GM23338 (cell line): Measurements from ENCODE around the gene SNTG2. TPM values are rescaled to one million over a fixed set of nuclear protein-coding genes. Genes with fewer than 3 reads are reported as not detected.

Experiments used
- ATAC-seq: fragments of 200-7000 bp; cut with Tn5 transposase; 3 replicates; pipeline ENCODE4 v1.9.1; 2020
- DNase-seq: peaks from one replicate; pipeline ENCODE4 v3.0.0-alpha.2; 2015; ENCODE audit warnings: low spot score
- H2AFZ ChIP-seq: fragments of 200-600 bp; sonication (generic); 2 replicates; pipeline ENCODE4 v1.8.0; 2016; ENCODE audit warnings: antibody characterized with exemption, mild to moderate bottlenecking, moderate library complexity
- H3F3A ChIP-seq: fragments of 200-600 bp; sonication (generic); replicated peaks from 2 replicates; pipeline ENCODE4 v1.8.0; 2017; ENCODE audit warnings: antibody characterized with exemption, mixed run types, low read depth
- H3K27ac ChIP-seq: fragments of 200-600 bp; sonication (generic); 2 replicates; pipeline ENCODE4 v1.6.1; 2016; ENCODE audit warnings: low read depth
- H3K27me3 ChIP-seq: fragments of 200-600 bp; sonication (generic); 2 replicates; pipeline ENCODE4 v1.8.0; 2016; ENCODE audit warnings: mild to moderate bottlenecking, mixed run types, moderate library complexity; ENCODE audit not compliant: insufficient read depth
- H3K36me3 ChIP-seq: fragments of 200-600 bp; sonication (generic); 2 replicates; pipeline ENCODE4 v1.8.0; 2016; ENCODE audit warnings: mild to moderate bottlenecking; ENCODE audit not compliant: insufficient read depth
- H3K4me1 ChIP-seq: fragments of 200-600 bp; sonication (generic); 2 replicates; pipeline ENCODE4 v1.8.0; 2016; ENCODE audit warnings: mild to moderate bottlenecking, moderate library complexity; ENCODE audit not compliant: insufficient read depth
- H3K4me2 ChIP-seq: fragments of 200-600 bp; sonication (generic); 2 replicates; pipeline ENCODE4 v1.7.1; 2017; ENCODE audit warnings: mixed run types
- H3K4me3 ChIP-seq: fragments of 200-600 bp; sonication (generic); 2 replicates; pipeline ENCODE4 v1.6.1; 2016; ENCODE audit warnings: mixed run types
- H3K79me2 ChIP-seq: fragments of 200-600 bp; sonication (generic); replicated peaks from 2 replicates; pipeline ENCODE4 v1.8.0; 2017; ENCODE audit warnings: mild to moderate bottlenecking; ENCODE audit not compliant: insufficient read depth
- H3K9me2 ChIP-seq: fragments of 200-600 bp; sonication (generic); 2 replicates; pipeline ENCODE4 v1.8.0; 2017; ENCODE audit not compliant: insufficient read depth
- H4K20me1 ChIP-seq: fragments of 200-600 bp; sonication (generic); replicated peaks from 2 replicates; pipeline ENCODE4 v1.8.0; 2017; ENCODE audit warnings: mild to moderate bottlenecking; ENCODE audit not compliant: insufficient read depth
- H3K27ac Mint-ChIP-seq: 2 replicates; pipeline ENCODE4 v1.8.0; 2020; ENCODE audit warnings: inconsistent platforms, mild to moderate bottlenecking, moderate library complexity, mixed read lengths
- H3K27me3 Mint-ChIP-seq: 3 replicates; pipeline ENCODE4 v1.8.0; 2022; ENCODE audit warnings: low read depth, mild to moderate bottlenecking, moderate library complexity, mixed read lengths, inconsistent platforms; ENCODE audit not compliant: insufficient read depth, poor library complexity
- H3K36me3 Mint-ChIP-seq: 3 replicates; pipeline ENCODE4 v1.8.0; 2021; ENCODE audit warnings: low read depth, mild to moderate bottlenecking, inconsistent platforms, moderate library complexity, mixed read lengths
- H3K4me1 Mint-ChIP-seq: 3 replicates; pipeline ENCODE4 v1.8.0; 2020; ENCODE audit warnings: mild to moderate bottlenecking, inconsistent platforms, mixed read lengths
- H3K4me3 Mint-ChIP-seq: 3 replicates; pipeline ENCODE4 v1.8.0; 2021; ENCODE audit warnings: moderate library complexity, mild to moderate bottlenecking, inconsistent platforms, mixed read lengths
- H3K9me3 Mint-ChIP-seq: 3 replicates; pipeline ENCODE4 v1.8.0; 2020; ENCODE audit warnings: moderate library complexity, mild to moderate bottlenecking, inconsistent platforms, mixed read lengths
- CREB1 ChIP-seq: fragments of 250-450 bp; sonication (Bioruptor Pico); IDR thresholded peaks from 2 replicates; pipeline ENCODE4 v1.5.0; 2020; ENCODE audit warnings: low read depth, mild to moderate bottlenecking, moderate library complexity
- CTCF ChIP-seq, 2 experiments: fragments of 200-600 bp in 1 of 2; sonication (generic) in 1 of 2; conservative IDR thresholded peaks; 2 replicates each; pipeline versions ENCODE4 v1.5.1 to v1.6.1; 2016 to 2017; ENCODE audit warnings: antibody characterized with exemption in 2 of 2, low read depth in 2 of 2, mild to moderate bottlenecking in 2 of 2, moderate library complexity in 1 of 2
- EZH2 ChIP-seq: fragments of 200-600 bp; sonication (generic); IDR thresholded peaks from one replicate; pipeline ENCODE4 v1.8.0; 2017; ENCODE audit warnings: antibody characterized with exemption, mild to moderate bottlenecking, low read depth; ENCODE audit not compliant: unreplicated experiment
- EZH2phosphoT487 ChIP-seq: fragments of 200-600 bp; sonication (generic); IDR thresholded peaks from one replicate; pipeline ENCODE4 v1.8.1; 2018; ENCODE audit warnings: antibody characterized with exemption; ENCODE audit not compliant: unreplicated experiment
- JUNB ChIP-seq: IDR thresholded peaks from one replicate; pipeline ENCODE4 v1.6.1; 2016; ENCODE audit warnings: antibody characterized with exemption; ENCODE audit not compliant: unreplicated experiment
- NANOG ChIP-seq: IDR thresholded peaks from 2 replicates; pipeline ENCODE4 v1.6.1; 2016; ENCODE audit warnings: antibody characterized with exemption, borderline replicate concordance
- POLR2AphosphoS5 ChIP-seq: IDR thresholded peaks from 2 replicates; pipeline ENCODE4 v1.6.1; 2016; ENCODE audit warnings: antibody characterized with exemption, low read depth
- REST ChIP-seq: IDR thresholded peaks from one replicate; pipeline ENCODE4 v1.6.1; 2018; ENCODE audit warnings: antibody characterized with exemption; ENCODE audit not compliant: unreplicated experiment
- ZNF114 ChIP-seq: fragments of 250-450 bp; sonication (Bioruptor Pico); IDR thresholded peaks from 2 replicates; pipeline ENCODE4 v1.5.0; 2020; ENCODE audit warnings: mild to moderate bottlenecking, moderate library complexity
- polyA plus RNA-seq: library from polyadenylated mRNA; unstranded; fragments of >200 nt; fragmentation: Nextera tagmentation; extraction: Ambion mirVana; gene quantifications from 2 replicates; pipeline ENCODE4 v1.2.1, GENCODE V29; 2016
- total RNA-seq: library from RNA; depleted of rRNA; stranded (reverse); fragments of >200 nt; shearing (Covaris generic); gene quantifications from 2 replicates; pipeline ENCODE4 v1.2.3, GENCODE V29; 2014
- TF ChIP-seq, protein P1 (sequence below): IDR thresholded peaks from 2 replicates; pipeline ENCODE4 v1.6.1; 2016; ENCODE audit warnings: antibody characterized with exemption

The SNTG2 gene
- total and polyA plus RNA-seq, 2 experiments from 2014 or later: 27.5 to 60.4 TPM

- Histone ChIP-seq H2AFZ (no peak overlapping the region), H3K4me2 (no peak overlapping the region), H3K36me3 (no peaks in the 10 kb centered on the region), H4K20me1 (no peaks in the 10 kb centered on the region), H3K27ac (no peak overlapping the region), H3K9me2 (peaks cover 19% of the 10 kb centered on the region), H3K4me1 (peaks cover 11% of the 10 kb centered on the region), H3K27me3 (no peaks in the 10 kb centered on the region), H3K4me3 (no peak overlapping the region), H3K79me2 (no peaks in the 10 kb centered on the region), H3F3A (no peaks in the 10 kb centered on the region)
- Mint-ChIP-seq H3K4me3 (no peak overlapping the region), H3K4me1 (peaks cover 18% of the 10 kb centered on the region), H3K27me3 (peaks cover 11% of the 10 kb centered on the region), H3K27ac (no peak overlapping the region), H3K36me3 (peaks cover 16% of the 10 kb centered on the region), H3K9me3 (no peaks in the 10 kb centered on the region; the same call in 2 of the 3 replicates)
- no peak for TF ChIP-seq ZNF114
- no peak for TF ChIP-seq REST
- TF ChIP-seq POLR2AphosphoS5: no peak
- TF ChIP-seq CTCF (conservative IDR thresholded peaks at IDR 0.05; ENCODE audit: low read depth in 2 of 2): no peak
- no peak for TF ChIP-seq NANOG
- TF ChIP-seq EZH2: no peak
- no peak for TF ChIP-seq JUNB
- no peak for ATAC-seq
- no peak for DNase-seq
These were observed 354.8 kb downstream of the SNTG2 start for GRCh38 chr2:1305342-1306013.

DNA sequence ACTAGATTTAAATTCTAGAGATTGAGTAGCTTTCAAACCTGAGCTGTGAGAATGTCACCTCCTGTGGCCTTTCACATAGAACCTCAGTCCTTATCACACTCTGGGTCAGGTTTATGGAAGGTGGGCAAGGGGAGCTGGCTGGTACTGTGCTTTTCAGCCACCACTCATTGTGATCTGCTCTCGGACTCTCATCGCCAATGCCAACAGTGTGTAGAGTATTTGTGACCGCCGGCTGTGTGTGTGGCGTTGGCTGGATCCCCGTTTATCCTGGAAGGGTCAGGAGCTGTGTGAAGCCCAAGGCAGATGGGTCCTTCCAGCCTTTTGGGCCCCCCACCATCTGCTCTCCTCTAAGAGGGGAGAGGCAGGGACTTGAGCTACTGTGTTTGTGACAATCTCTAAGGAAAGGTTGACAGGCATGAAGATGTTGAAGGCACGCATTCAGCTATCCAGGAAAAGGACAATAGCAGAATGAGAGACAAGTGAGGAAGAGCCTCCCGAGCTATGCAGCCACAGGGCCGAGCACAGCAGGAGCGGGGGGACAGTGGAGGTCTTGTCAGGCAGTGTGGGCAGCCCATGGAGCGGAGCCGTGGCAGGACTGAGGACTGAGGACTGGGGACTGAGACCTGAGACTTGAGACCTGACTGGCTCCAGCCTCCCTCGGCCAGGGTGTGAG, 355.5 kb downstream of the SNTG2 start:
- peak overlapping the region; percentile 15; the same call in 1 of the 2 replicates for H3K27ac Mint-ChIP-seq
- no peaks in the 10 kb centered on the region for H3K27me3 ChIP-seq
- no peak overlapping the region for H3K4me3 Mint-ChIP-seq
- H3K79me2 ChIP-seq: no peaks in the 10 kb centered on the region
- ATAC-seq: peak; percentile 48
- DNase-seq: no peak
- H3K27ac ChIP-seq: no peak overlapping the region
- no peak overlapping the region for H3K4me2 ChIP-seq
- H3K4me1 Mint-ChIP-seq: peaks cover 18% of the 10 kb centered on the region
- no peaks in the 10 kb centered on the region for H3K36me3 ChIP-seq
- peaks cover 11% of the 10 kb centered on the region for H3K4me1 ChIP-seq
- peaks cover 16% of the 10 kb centered on the region; the same call in 2 of the 3 replicates for H3K36me3 Mint-ChIP-seq
- no peak overlapping the region for H3K4me3 ChIP-seq
- H3F3A ChIP-seq: no peaks in the 10 kb centered on the region
- H3K9me2 ChIP-seq: peaks cover 21% of the 10 kb centered on the region
- no peak overlapping the region for H2AFZ ChIP-seq
- no peaks in the 10 kb centered on the region for H4K20me1 ChIP-seq
- no peaks in the 10 kb centered on the region; the same call in 2 of the 3 replicates for H3K9me3 Mint-ChIP-seq
- H3K27me3 Mint-ChIP-seq: peaks cover 11% of the 10 kb centered on the region
- TF ChIP-seq CREB1 (CRISPR knock-in tag) (no peak), CTCF (conservative IDR thresholded peaks at IDR 0.05; ENCODE audit: low read depth in 2 of 2) (no peak), EZH2 (no peak), NANOG (no peak), EZH2phosphoT487 (no peak)
- TF ChIP-seq, protein P1, sequence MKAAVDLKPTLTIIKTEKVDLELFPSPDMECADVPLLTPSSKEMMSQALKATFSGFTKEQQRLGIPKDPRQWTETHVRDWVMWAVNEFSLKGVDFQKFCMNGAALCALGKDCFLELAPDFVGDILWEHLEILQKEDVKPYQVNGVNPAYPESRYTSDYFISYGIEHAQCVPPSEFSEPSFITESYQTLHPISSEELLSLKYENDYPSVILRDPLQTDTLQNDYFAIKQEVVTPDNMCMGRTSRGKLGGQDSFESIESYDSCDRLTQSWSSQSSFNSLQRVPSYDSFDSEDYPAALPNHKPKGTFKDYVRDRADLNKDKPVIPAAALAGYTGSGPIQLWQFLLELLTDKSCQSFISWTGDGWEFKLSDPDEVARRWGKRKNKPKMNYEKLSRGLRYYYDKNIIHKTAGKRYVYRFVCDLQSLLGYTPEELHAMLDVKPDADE: no peak
